Common myeloid progenitor, CD34-positive (primary cell): ENCODE measurements around the gene RIGI. TPM values are rescaled to one million over a fixed set of nuclear protein-coding genes. Genes with fewer than 3 reads are reported as not detected.

Experiments
- CTCF ChIA-PET: fragments of 350-600 bp; sonication (Branson Sonifier 250); formaldehyde crosslinking; loops from one replicate; lab custom pipeline; 2021; ENCODE audit warnings: antibody characterized with exemption; lab: Charles Lee
- POLR2A ChIA-PET: fragments of 350-600 bp; sonication (Branson Sonifier 250); formaldehyde crosslinking; loops from one replicate; lab custom pipeline; 2021; ENCODE audit warnings: antibody characterized with exemption; lab: Charles Lee
- DNase-seq, 3 donors: peaks; one replicate each; pipeline versions ENCODE4 v3.0.0 to v3.0.0-alpha.2; 2013
- H3K27ac ChIP-seq, 2 experiments: 1 replicate in 1 of 2; 2 replicates in 1 of 2; pipeline ENCODE4 v1.7.0; 2013; ENCODE audit warnings: inconsistent platforms in 2 of 2, low read length in 2 of 2, mild to moderate bottlenecking in 2 of 2, low read depth in 1 of 2, moderate library complexity in 1 of 2; ENCODE audit not compliant: severe bottlenecking in 2 of 2, insufficient read depth in 1 of 2, poor library complexity in 1 of 2
- H3K27me3 ChIP-seq, 5 experiments: replicated peaks in 2 of 5; 1 replicate in 3 of 5; 2 replicates in 2 of 5; pipeline versions ENCODE4 v1.6.1 to v1.7.0; 2013; ENCODE audit warnings: low read length in 4 of 5, mild to moderate bottlenecking in 2 of 5, moderate library complexity in 2 of 5, inconsistent platforms in 1 of 5; ENCODE audit not compliant: insufficient read depth in 5 of 5, control insufficient read depth in 4 of 5
- H3K36me3 ChIP-seq, 4 experiments: 1 replicate in 2 of 4; 2 replicates in 2 of 4; pipeline versions ENCODE4 v1.6.1 to v1.7.0; 2013; ENCODE audit warnings: low read length in 3 of 4, control low read depth in 1 of 4, mild to moderate bottlenecking in 1 of 4; ENCODE audit not compliant: control insufficient read depth in 4 of 4, insufficient read depth in 4 of 4
- H3K4me1 ChIP-seq, 4 experiments: 1 replicate in 3 of 4; 2 replicates in 1 of 4; pipeline versions ENCODE4 v1.6.1 to v1.7.1; 2013; ENCODE audit warnings: low read length in 3 of 4, mild to moderate bottlenecking in 3 of 4, control low read depth in 1 of 4, inconsistent platforms in 1 of 4, moderate library complexity in 1 of 4; ENCODE audit not compliant: control insufficient read depth in 4 of 4, insufficient read depth in 4 of 4; ENCODE audit errors: control extremely low read depth in 1 of 4
- H3K4me3 ChIP-seq, 7 experiments: 1 replicate in 4 of 7; 2 replicates in 3 of 7; pipeline versions ENCODE4 v1.5.1 to v1.7.0; 2013; ENCODE audit warnings: mild to moderate bottlenecking in 7 of 7, low read length in 6 of 7, moderate library complexity in 6 of 7, inconsistent platforms in 2 of 7, low read depth in 2 of 7, control low read depth in 1 of 7; ENCODE audit not compliant: insufficient read depth in 4 of 7, control insufficient read depth in 1 of 7; ENCODE audit errors: extremely low read depth in 1 of 7
- H3K9me3 ChIP-seq, 5 experiments: 1 replicate in 4 of 5; 2 replicates in 1 of 5; pipeline versions ENCODE4 v1.6.1 to v1.7.1; 2013; ENCODE audit warnings: low read length in 4 of 5, mild to moderate bottlenecking in 2 of 5, inconsistent platforms in 1 of 5, low read depth in 1 of 5, moderate library complexity in 1 of 5; ENCODE audit not compliant: control insufficient read depth in 4 of 5, insufficient read depth in 2 of 5; ENCODE audit errors: control extremely low read depth in 1 of 5
- WGBS: methylation state at CpG from one replicate; pipeline ENCODE4 v1.1.5; 2013; ENCODE audit not compliant: insufficient coverage; 5-methylcytosine and 5-hydroxymethylcytosine counted together
- polyA plus RNA-seq: library from polyadenylated mRNA; unstranded; fragments of 120-200 nt; gene quantifications from one replicate; pipeline ENCODE4 v1.2.1, GENCODE V29; 2013

Gene RIGI
- 12.9 TPM for polyA plus RNA-seq

- peaks cover 0 to 12% (median 0%) of the 10 kb centered on the region in 5 experiments for H3K9me3 ChIP-seq
- H3K4me3 ChIP-seq = peak within 1 kb of the TSS; percentile 81 to 98 (median 95)
- H3K27ac ChIP-seq = peak within 1 kb of the TSS; percentile 61 to 83
- ChIA-PET CTCF (interaction anchor here (0.7 to 3.4 kb wide), 24 partner anchors 13 to 147 kb away, joined by 3 to 21 read pairs (median 5); partner anchors contain the start of genes NDUFB6 and SMIM27), POLR2A (interaction anchor here (1.4 to 1.7 kb wide), 2 partner anchors 25 to 141 kb away, joined by 3 to 7 read pairs; no protein-coding TSS in a partner anchor)
- peaks cover 7 to 18% (median 13%) of the 10 kb centered on the region in 4 experiments for H3K4me1 ChIP-seq
- no peaks in the 10 kb centered on the region for H3K27me3 ChIP-seq
- peaks cover 0 to 7% (median 1%) of the 10 kb centered on the region in 4 experiments for H3K36me3 ChIP-seq
- peak; percentile 88 to 90 (median 90) for DNase-seq
- 0% methylated on average over 27 of the region's 37 CpGs for WGBS
Measured at GRCh38 chr9:32526041-32526706, at the start of gene RIGI. RIGI (minus strand) TSS chr9:32526196; CDS start chr9:32526166, 30 bp downstream.

GRCh38 chr9:32574858-32575257 is 48.9 kb upstream of the RIGI start:
- Histone ChIP-seq H3K4me1 (peaks cover 13 to 33% (median 17%) of the 10 kb centered on the region in 4 experiments), H3K4me3 (no peak overlapping the region), H3K36me3 (peaks cover 0 to 3% (median 0%) of the 10 kb centered on the region in 4 experiments), H3K27ac (no peak overlapping the region), H3K27me3 (peaks cover 0 to 6% (median 3%) of the 10 kb centered on the region in 5 experiments), H3K9me3 (no peaks in the 10 kb centered on the region)
- POLR2A ChIA-PET = interaction anchor here (0.9 kb wide), 1 partner anchor 190 kb away, joined by 3 read pairs; the partner anchor contains the start of gene ACO1
- peak in 2 of 3 donors; percentile 41 to 57 for DNase-seq
- WGBS = 67% methylated on average over 1 of the region's 1 CpG
- CTCF ChIA-PET = interaction anchor here (0.8 to 4.0 kb wide), 8 partner anchors 24 to 395 kb away, joined by 3 to 61 read pairs (median 6); partner anchors contain the start of genes RIGI, SMIM27 and TOPORS

GRCh38 chr9:32573821-32574220 is 47.8 kb upstream of the RIGI start:
- ChIA-PET POLR2A (interaction anchor here (0.9 to 2.3 kb wide), 2 partner anchors 22 to 189 kb away, joined by 3 to 12 read pairs; partner anchors contain the start of genes ACO1, SMIM27 and TOPORS), CTCF (interaction anchor here (1.0 to 4.0 kb wide), 15 partner anchors 10 to 399 kb away, joined by 3 to 61 read pairs (median 6); partner anchors contain the start of genes RIGI, SMIM27 and TOPORS)
- Histone ChIP-seq H3K27ac (peak overlapping the region in 1 of 2 experiments; percentile 81), H3K4me3 (peak overlapping the region in 1 of 7 experiments; percentile 100), H3K9me3 (no peaks in the 10 kb centered on the region), H3K27me3 (peaks cover 0 to 6% (median 0%) of the 10 kb centered on the region in 5 experiments), H3K36me3 (peaks cover 0 to 3% (median 1%) of the 10 kb centered on the region in 4 experiments), H3K4me1 (peaks cover 13 to 34% (median 17%) of the 10 kb centered on the region in 4 experiments)
- no peak for DNase-seq
- WGBS = 86% methylated on average over 3 of the region's 7 CpGs

GRCh38 chr9:32572900-32573523 is 47.0 kb upstream of the RIGI start, which contains the start of gene NDUFB6:
NDUFB6 (minus strand) TSS chr9:32573159; CDS start chr9:32573060, 99 bp downstream.
- 0% methylated on average over 30 of the region's 36 CpGs for WGBS
- peaks cover under 1 to 3% (median 3%) of the 10 kb centered on the region in 4 experiments for H3K36me3 ChIP-seq
- H3K4me3 ChIP-seq = peak within 1 kb of the TSS; percentile 88 to 100 (median 100)
- H3K9me3 ChIP-seq = no peaks in the 10 kb centered on the region
- H3K4me1 ChIP-seq = peaks cover 13 to 34% (median 17%) of the 10 kb centered on the region in 4 experiments
- peaks cover 0 to 1% (median 0%) of the 10 kb centered on the region in 5 experiments for H3K27me3 ChIP-seq
- H3K27ac ChIP-seq = peak within 1 kb of the TSS; percentile 81 to 89
- DNase-seq = peak; percentile 98
- CTCF ChIA-PET = interaction anchor here (1.1 to 4.0 kb wide), 15 partner anchors 8 to 408 kb away, joined by 3 to 61 read pairs (median 11); partner anchors contain the start of genes RIGI, SMIM27 and TOPORS
- POLR2A ChIA-PET = interaction anchor here (0.6 to 2.3 kb wide), 2 partner anchors 21 to 43 kb away, joined by 3 to 12 read pairs; partner anchors contain the start of genes SMIM27 and TOPORS

GRCh38 chr9:32571969-32572899 is 46.2 kb upstream of the RIGI start:
- Histone ChIP-seq H3K9me3 (no peaks in the 10 kb centered on the region), H3K27me3 (no peaks in the 10 kb centered on the region), H3K27ac (peak overlapping the region; percentile 81 to 89), H3K4me3 (peak overlapping the region; percentile 88 to 100 (median 100)), H3K36me3 (peaks cover 3 to 6% (median 4%) of the 10 kb centered on the region in 4 experiments), H3K4me1 (peaks cover 13 to 34% (median 17%) of the 10 kb centered on the region in 4 experiments)
- WGBS = 1% methylated on average over 10 of the region's 17 CpGs
- DNase-seq = peak; percentile 90 to 96 (median 95)
- ChIA-PET CTCF (interaction anchor here (0.6 to 4.0 kb wide), 23 partner anchors 8 to 408 kb away, joined by 3 to 61 read pairs (median 4); partner anchors contain the start of genes ACO1, RIGI, SMIM27 and TOPORS), POLR2A (interaction anchor here (0.6 to 2.3 kb wide), 4 partner anchors 18 to 42 kb away, joined by 3 to 12 read pairs (median 4); partner anchors contain the start of genes SMIM27 and TOPORS)
